HG03520 (cell line): ENCODE measurements around the gene LRRC42.
"Not testable (repeated sequence)": the region's sequence is repeated elsewhere in the genome, so short reads cannot be mapped to it uniquely, and the experiment has no call there.

Experiments
- ATAC-seq: cut with Tn5 transposase; IDR thresholded peaks from one replicate; pipeline ENCODE4 v1.9.1; 2021; ENCODE audit warnings: mild to moderate bottlenecking, moderate library complexity; ENCODE audit not compliant: unreplicated experiment

The LRRC42 gene

GRCh38 chr1:54003750-54004480 is 57.8 kb downstream of the LRRC42 start:
- ATAC-seq: not testable (repeated sequence)

- ATAC-seq: no peak
Measured at GRCh38 chr1:54004481-54005049, 58.4 kb downstream of the LRRC42 start.

- ATAC-seq: no peak
Measured at GRCh38 chr1:54006508-54006907, 60.4 kb downstream of the LRRC42 start.

- ATAC-seq: no peak
Measured at GRCh38 chr1:54007613-54008012, 61.5 kb downstream of the LRRC42 start.

GRCh38 chr1:54008876-54009275 is 62.7 kb downstream of the LRRC42 start:
- ATAC-seq: no peak

GRCh38 chr1:54009406-54009805 is 63.3 kb downstream of the LRRC42 start:
- ATAC-seq: no peak

- no peak for ATAC-seq
Measured at GRCh38 chr1:54010415-54011117, 64.4 kb downstream of the LRRC42 start.

- no peak for ATAC-seq
Measured at GRCh38 chr1:54011316-54012007, 65.3 kb downstream of the LRRC42 start.

GRCh38 chr1:54012008-54012325 is 65.8 kb downstream of the LRRC42 start:
- ATAC-seq: no peak

- no peak for ATAC-seq
Measured at GRCh38 chr1:54012863-54013262, 66.7 kb downstream of the LRRC42 start.

- ATAC-seq: no peak
Measured at GRCh38 chr1:54013393-54014008, 67.4 kb downstream of the LRRC42 start.

- no peak for ATAC-seq
Measured at GRCh38 chr1:54014009-54014629, 68.0 kb downstream of the LRRC42 start.

GRCh38 chr1:54016343-54017282 is 70.5 kb downstream of the LRRC42 start:
- ATAC-seq: no peak
